Measurements from ENCODE around the gene SHANK2. TPM values are rescaled to one million over a fixed set of nuclear protein-coding genes. Genes with fewer than 3 reads are reported as not detected.

SHANK2 gene
- total and polyA plus RNA-seq, 2 donors (not counting 3 experiments of a cell fraction or from before 2014, with no cell fraction given) = not detected

DNA sequence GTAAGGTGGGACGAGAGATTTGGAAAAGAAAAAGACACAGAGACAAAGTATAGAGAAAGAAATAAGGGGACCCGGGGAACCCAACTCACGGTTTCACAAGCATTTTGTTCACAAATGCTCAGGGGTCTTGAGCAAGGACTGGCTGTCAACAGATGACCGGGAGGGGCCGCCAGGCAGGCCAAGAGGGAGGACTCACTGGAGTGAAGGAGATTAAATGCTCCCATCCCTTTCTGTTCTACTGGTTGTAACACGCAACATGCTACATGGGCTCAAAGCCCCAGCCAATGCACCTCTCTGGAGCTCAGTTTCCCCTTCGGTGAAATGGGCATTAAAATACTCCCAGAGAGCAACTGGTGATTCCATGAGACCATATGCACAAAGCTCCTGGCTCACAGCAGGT lies 13.4 kb downstream of the SHANK2 start:
- intact Hi-C loops (cut with micrococcal nuclease) = no loop called here
- Histone ChIP-seq H2AFZ (ENCODE audit: low read depth, low read length) (no peak overlapping the region), H3K9me3 (replicated peaks; ENCODE audit: control insufficient read depth, insufficient read depth, low read length) (no peaks in the 10 kb centered on the region), H3K4me1 (ENCODE audit: control insufficient read depth, extremely low read depth, insufficient read depth, low read length) (no peaks in the 10 kb centered on the region), H3K27me3 (ENCODE audit: control insufficient read depth in 2 of 2, insufficient read depth in 2 of 2, low read length in 2 of 2) (no peaks in the 10 kb centered on the region), H3K4me2 (ENCODE audit: insufficient read depth, low read length) (no peak overlapping the region), H3K79me2 (ENCODE audit: control insufficient read depth, insufficient read depth, low read length) (no peaks in the 10 kb centered on the region), H3K9me1 (replicated peaks; ENCODE audit: control insufficient read depth, extremely low read depth, insufficient read depth, low read length) (no peaks in the 10 kb centered on the region), H4K20me1 (replicated peaks; ENCODE audit: control insufficient read depth, extremely low read depth, insufficient read depth, low read length) (no peaks in the 10 kb centered on the region), H3K36me3 (ENCODE audit: control insufficient read depth in 2 of 2, extremely low read depth in 1 of 2, insufficient read depth in 2 of 2, low read length in 2 of 2) (no peaks in the 10 kb centered on the region), H3K9ac (replicated peaks; ENCODE audit: extremely low read depth, insufficient read depth, low read length) (no peak overlapping the region), H3K27ac (ENCODE audit: insufficient read depth, low read depth, low read length) (no peak overlapping the region), H3K4me3 (replicated peaks in 1 of 3; ENCODE audit: insufficient read depth in 1 of 3, low read depth in 1 of 3, low read length in 3 of 3) (no peak overlapping the region)
- POLR2A ChIA-PET = no interaction called here
- BruUV-seq (replicated peaks) = no TSS peak
- no peak for TF ChIP-seq POLR2AphosphoS5 (IDR thresholded peaks at IDR 0.05; ENCODE audit: insufficient read depth, low read depth, low read length)
- TF ChIP-seq, protein P1, sequence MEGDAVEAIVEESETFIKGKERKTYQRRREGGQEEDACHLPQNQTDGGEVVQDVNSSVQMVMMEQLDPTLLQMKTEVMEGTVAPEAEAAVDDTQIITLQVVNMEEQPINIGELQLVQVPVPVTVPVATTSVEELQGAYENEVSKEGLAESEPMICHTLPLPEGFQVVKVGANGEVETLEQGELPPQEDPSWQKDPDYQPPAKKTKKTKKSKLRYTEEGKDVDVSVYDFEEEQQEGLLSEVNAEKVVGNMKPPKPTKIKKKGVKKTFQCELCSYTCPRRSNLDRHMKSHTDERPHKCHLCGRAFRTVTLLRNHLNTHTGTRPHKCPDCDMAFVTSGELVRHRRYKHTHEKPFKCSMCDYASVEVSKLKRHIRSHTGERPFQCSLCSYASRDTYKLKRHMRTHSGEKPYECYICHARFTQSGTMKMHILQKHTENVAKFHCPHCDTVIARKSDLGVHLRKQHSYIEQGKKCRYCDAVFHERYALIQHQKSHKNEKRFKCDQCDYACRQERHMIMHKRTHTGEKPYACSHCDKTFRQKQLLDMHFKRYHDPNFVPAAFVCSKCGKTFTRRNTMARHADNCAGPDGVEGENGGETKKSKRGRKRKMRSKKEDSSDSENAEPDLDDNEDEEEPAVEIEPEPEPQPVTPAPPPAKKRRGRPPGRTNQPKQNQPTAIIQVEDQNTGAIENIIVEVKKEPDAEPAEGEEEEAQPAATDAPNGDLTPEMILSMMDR (IDR thresholded peaks at IDR 0.05; ENCODE audit: extremely low read depth in 1 of 2, insufficient read depth in 1 of 2, low read depth in 1 of 2, low read length in 2 of 2) = no peak
- no peak for TF ChIP-seq POLR2A (IDR thresholded peaks at IDR 0.05; ENCODE audit: low read depth, low read length)
- TF ChIP-seq, protein P2, sequence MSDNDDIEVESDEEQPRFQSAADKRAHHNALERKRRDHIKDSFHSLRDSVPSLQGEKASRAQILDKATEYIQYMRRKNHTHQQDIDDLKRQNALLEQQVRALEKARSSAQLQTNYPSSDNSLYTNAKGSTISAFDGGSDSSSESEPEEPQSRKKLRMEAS (IDR thresholded peaks at IDR 0.05; ENCODE audit: insufficient read depth, insufficient read length) = no peak
- TF ChIP-seq FOS (IDR thresholded peaks at IDR 0.05; ENCODE audit: borderline replicate concordance, insufficient read depth, low read length) = no peak
- no peak for TF ChIP-seq GATA2 (IDR thresholded peaks at IDR 0.05; ENCODE audit: insufficient read depth, insufficient read length, low read depth, low read length)
- no peak for TF ChIP-seq JUN (IDR thresholded peaks at IDR 0.05; ENCODE audit: borderline replicate concordance, insufficient read depth, insufficient read length, low read depth)
- TF ChIP-seq MYC (IDR thresholded peaks at IDR 0.05; ENCODE audit: low read depth, low read length) = no peak
- no peak for TF ChIP-seq EZH2 (IDR thresholded peaks at IDR 0.05; ENCODE audit: borderline replicate concordance, low read depth, low read length, severe bottlenecking)
- DNase-seq (ENCODE audit: low read depth, low spot score) = no peak
- dilution Hi-C loops (cut with MboI; ENCODE audit: extremely low pct_ligation_motif_present, low sequenced_read_pairs) = no loop called here
- CTCF ChIA-PET = no interaction called here
- no peak for FAIRE-seq

All from endothelial cell of umbilical vein (primary cell).